ENCODE results near the gene NPHP3.

NPHP3 gene

GRCh38 chr3:132703733-132704132 is 18.5 kb downstream of the NPHP3 start:
- no peak for DNase-seq (ENCODE audit: low read depth in 3 of 3)

GRCh38 chr3:132695422-132695821 is 26.8 kb downstream of the NPHP3 start:
- DNase-seq (ENCODE audit: low read depth in 3 of 3) = no peak

GRCh38 chr3:132694991-132695390 is 27.2 kb downstream of the NPHP3 start:
- DNase-seq (ENCODE audit: low read depth in 3 of 3) = no peak

GRCh38 chr3:132690040-132690439 is 32.2 kb downstream of the NPHP3 start:
- DNase-seq (ENCODE audit: low read depth in 3 of 3) = no peak

- DNase-seq (ENCODE audit: low read depth in 3 of 3) = no peak
These were observed 40.0 kb downstream of the NPHP3 start for GRCh38 chr3:132682201-132682600.

GRCh38 chr3:132681421-132681820 is 40.8 kb downstream of the NPHP3 start:
- DNase-seq (ENCODE audit: low read depth in 3 of 3) = no peak

- no peak for DNase-seq (ENCODE audit: low read depth in 3 of 3)
These were observed 42.3 kb downstream of the NPHP3 start for GRCh38 chr3:132679911-132680310.

GRCh38 chr3:132675408-132675807 is 46.8 kb downstream of the NPHP3 start:
- DNase-seq (ENCODE audit: low read depth in 3 of 3) = no peak

GRCh38 chr3:132669256-132669777 is 52.9 kb downstream of the NPHP3 start:
- DNase-seq (ENCODE audit: low read depth in 3 of 3) = no peak

GRCh38 chr3:132665230-132665745 is 56.9 kb downstream of the NPHP3 start:
- no peak for DNase-seq (ENCODE audit: low read depth in 3 of 3)

GRCh38 chr3:132662212-132662611 is 60.0 kb downstream of the NPHP3 start:
- no peak for DNase-seq (ENCODE audit: low read depth in 3 of 3)

GRCh38 chr3:132661101-132661500 is 61.1 kb downstream of the NPHP3 start:
- DNase-seq (ENCODE audit: low read depth in 3 of 3) = no peak

- DNase-seq (ENCODE audit: low read depth in 3 of 3) = no peak
These were observed 61.5 kb downstream of the NPHP3 start for GRCh38 chr3:132660811-132661070.

- DNase-seq (ENCODE audit: low read depth in 3 of 3) = peak; percentile 39 to 59 (median 42)
These were observed 62.0 kb downstream of the NPHP3 start, which contains the start of gene UBA5 for GRCh38 chr3:132660052-132660810. Gene UBA5 (plus strand): TSS chr3:132660329. CDS start chr3:132660538, 209 bp downstream.

GRCh38 chr3:132659365-132660051 is 62.7 kb downstream of the NPHP3 start, which contains the start of gene ACAD11:
Gene ACAD11 (minus strand): TSS chr3:132659809. CDS start chr3:132659751, 58 bp downstream.
- peak in 1 of 3 experiments; percentile 17 for DNase-seq (ENCODE audit: low read depth in 3 of 3)

- no peak for DNase-seq (ENCODE audit: low read depth in 3 of 3)
These were observed 63.2 kb downstream of the NPHP3 start for GRCh38 chr3:132659000-132659364.

- DNase-seq (ENCODE audit: low read depth in 3 of 3) = no peak
These were observed 64.1 kb downstream of the NPHP3 start for GRCh38 chr3:132657869-132658747.

GRCh38 chr3:132655471-132655870 is 66.7 kb downstream of the NPHP3 start:
- no peak for DNase-seq (ENCODE audit: low read depth in 3 of 3)

- DNase-seq (ENCODE audit: low read depth in 3 of 3) = no peak
These were observed 67.5 kb downstream of the NPHP3 start for GRCh38 chr3:132654721-132655120.

- DNase-seq (ENCODE audit: low read depth in 3 of 3) = no peak
These were observed 68.0 kb downstream of the NPHP3 start for GRCh38 chr3:132654190-132654589.

GRCh38 chr3:132652640-132653270 is 69.5 kb downstream of the NPHP3 start:
- no peak for DNase-seq (ENCODE audit: low read depth in 3 of 3)
